H1 (cell line): Measurements from ENCODE around the gene FIS1.

Source experiments
- NANOG ChIP-seq: IDR thresholded peaks from 2 replicates; pipeline ENCODE4 v1.6.1; 2011; ENCODE audit warnings: low read length, low read depth, mild to moderate bottlenecking, inconsistent platforms; ENCODE audit not compliant: insufficient read depth, poor library complexity, severe bottlenecking
- RAD21 ChIP-seq, 2 experiments: IDR thresholded peaks in 1 of 2; conservative IDR thresholded peaks in 1 of 2; 2 replicates each; pipeline ENCODE4 v1.6.1; 2011; ENCODE audit warnings: low read depth in 2 of 2, low read length in 2 of 2, improper control_type of control experiment in 1 of 2, inconsistent platforms in 1 of 2, mild to moderate bottlenecking in 1 of 2, moderate library complexity in 1 of 2

DNA sequence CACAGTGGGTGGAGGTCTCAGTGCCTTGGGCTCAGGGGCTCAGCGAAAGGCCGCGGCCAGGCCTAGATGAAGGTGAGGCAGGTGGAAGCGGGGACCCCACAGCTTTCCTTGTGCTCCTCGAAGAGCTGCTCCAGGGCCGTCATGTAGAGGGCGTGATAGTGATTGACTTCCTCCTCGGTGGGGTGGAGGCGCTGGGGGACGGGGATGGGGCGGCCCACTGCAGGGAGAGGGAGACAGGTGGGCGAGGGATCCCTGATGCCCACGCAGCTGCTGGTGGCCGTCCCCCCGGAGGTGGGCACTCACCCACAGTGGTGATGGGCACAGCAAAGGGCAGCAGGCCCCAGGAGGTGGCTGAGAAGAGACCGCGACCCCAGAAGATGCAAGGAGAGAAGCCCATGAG lies 49.0 kb downstream of the FIS1 start:
- TF ChIP-seq NANOG (no peak), RAD21 (IDR thresholded peaks at IDR 0.05 in 1 of 2, conservative IDR thresholded peaks at IDR 0.05 in 1 of 2; ENCODE audit: low read depth in 2 of 2, low read length in 2 of 2) (no peak)
